ENCODE measurements around the gene PLAGL1.

Gene PLAGL1

DNA sequence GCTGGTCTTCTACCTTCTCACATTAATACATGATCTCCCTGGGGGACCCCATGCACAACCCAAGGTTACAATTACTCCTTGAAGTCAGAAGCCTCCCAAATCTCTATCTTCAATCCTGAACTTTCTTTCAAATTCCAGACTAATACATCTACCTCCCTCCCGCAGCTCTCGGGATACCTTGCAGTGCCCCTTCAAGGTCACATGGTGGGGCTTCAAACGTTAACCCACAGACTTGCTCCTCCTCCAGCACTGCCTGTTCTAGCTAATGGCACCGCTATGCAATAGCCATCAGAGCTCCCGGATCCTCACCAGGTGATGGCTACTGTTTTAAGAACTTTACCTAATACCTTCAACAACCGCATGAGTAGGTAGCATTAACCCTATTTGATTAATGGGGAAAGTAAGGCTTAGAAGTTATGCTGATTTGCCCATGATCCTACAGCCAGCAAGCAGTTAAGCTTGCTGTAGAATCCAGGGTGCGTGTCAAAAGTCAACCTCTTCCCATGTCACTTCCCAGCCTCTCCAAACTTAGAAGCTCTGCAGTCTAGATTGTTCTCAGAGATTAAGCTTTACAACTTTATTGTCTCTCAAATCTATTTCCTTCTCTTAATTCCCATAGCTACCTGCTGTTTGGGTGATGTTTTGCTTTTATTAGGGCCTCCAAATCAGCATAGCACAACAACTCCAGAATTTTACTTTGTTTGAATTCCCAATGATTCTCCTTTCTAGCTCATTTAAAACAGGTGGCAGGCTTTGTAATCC, 44.7 kb downstream of the PLAGL1 start:
- DNase-seq = no peak

GRCh38 chr6:143961886-143962878, 45.9 kb downstream of the PLAGL1 start:
- DNase-seq = peak; percentile 10

- no peak for DNase-seq
Observed at GRCh38 chr6:143961066-143961465, 47.0 kb downstream of the PLAGL1 start.

DNA sequence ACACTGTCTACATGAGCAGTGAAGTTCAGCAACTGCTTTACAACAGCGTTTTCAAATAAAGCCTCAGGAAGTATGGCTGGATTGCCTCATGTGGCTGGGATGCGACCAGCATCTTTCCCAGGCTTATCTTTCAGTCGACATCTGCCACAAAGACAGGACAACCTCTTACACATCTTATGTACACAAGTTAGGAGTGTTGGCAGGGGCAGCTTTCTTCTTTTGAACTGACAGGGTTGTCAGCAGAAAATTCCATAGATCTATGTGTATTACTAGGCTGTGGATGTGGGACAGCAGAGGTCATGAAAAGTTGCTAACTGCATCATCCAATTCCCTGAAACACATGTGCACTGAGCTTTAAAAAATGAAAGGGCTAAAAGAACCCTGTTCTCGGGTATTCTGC, 48.1 kb downstream of the PLAGL1 start:
- no peak for DNase-seq

DNA sequence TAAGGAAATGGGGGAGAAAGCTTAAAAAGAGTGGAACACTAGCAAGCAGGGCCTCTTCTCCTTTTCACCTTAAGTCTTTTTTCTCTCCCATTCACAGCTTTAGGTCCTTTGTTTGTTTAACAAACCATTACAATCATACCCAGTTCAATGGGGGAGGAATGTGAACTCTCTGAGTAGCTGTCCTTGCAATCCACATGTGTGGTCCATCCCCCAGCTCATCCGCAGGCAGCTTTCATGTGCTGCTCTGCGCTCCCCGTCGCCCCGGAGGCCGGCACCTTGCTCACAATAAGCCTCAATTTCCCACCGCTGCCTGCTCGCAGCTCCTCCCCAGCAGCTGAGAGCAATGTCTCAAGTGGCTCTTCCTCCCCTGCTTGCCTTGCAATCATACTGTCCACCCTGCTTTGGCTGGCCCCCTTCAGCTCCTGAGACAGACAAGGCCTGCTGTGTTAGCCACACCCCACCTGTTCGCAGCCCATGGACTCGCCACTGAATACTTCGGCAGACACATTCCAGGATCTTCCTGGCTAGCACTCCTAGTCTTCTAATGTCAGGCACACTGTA, 49.1 kb downstream of the PLAGL1 start:
- no peak for DNase-seq

- DNase-seq = no peak
Observed at GRCh38 chr6:143957679-143958274, 50.3 kb downstream of the PLAGL1 start.

GRCh38 chr6:143955971-143956370, 52.1 kb downstream of the PLAGL1 start:
- DNase-seq = no peak

DNA sequence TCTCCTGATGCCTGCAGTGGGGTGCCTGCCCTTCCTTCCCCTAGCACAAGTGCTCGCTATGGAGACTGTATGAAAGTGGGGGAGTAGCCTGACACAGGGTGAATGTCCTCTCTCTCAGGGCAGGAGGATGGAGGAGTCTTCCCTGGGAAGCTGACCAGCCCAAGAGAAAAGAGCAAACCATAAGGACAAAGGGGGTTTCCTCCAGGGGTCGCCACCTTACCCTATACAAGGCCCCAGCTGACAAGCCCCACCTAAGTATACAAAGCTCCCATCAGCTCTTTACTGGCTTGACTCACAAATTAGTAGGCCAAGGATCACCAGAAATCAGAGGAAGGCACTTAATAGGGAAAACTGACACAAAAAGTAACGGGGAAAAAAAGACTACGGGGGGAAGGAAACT, 54.1 kb downstream of the PLAGL1 start:
- DNase-seq = no peak

- DNase-seq = no peak
Observed at GRCh38 chr6:143952947-143953701, 54.9 kb downstream of the PLAGL1 start.

DNA sequence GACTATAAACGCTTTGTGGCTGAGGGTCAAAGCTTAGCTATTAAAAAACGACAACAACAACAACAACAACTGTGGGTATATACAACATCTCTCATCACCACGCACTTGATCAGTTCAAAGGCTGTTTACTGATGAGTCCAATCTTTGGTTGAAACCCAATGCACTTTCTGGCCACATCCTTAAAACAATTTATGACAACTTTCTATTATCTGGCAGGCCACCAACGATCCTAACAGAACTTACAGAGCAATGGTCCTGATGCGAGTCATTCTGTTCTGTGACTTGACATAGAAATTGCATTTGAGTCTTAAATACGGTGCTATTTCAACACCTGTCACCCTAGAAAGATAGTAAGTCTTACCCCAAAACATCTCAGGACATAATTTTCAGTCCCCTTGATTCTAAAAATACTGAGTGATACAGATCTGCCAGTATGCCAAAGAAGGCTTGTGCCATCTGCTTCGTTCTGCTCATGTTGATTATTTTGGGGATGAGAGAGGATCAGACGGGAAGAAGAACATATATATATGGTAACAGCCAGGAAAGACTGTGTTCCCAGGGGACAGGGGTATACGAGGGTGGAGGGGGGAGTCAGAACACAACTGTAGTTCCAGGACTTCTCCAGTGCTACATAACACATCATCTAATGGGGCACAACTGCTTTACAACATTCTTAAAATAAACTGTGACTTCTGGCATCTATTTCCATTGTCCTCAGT, 55.8 kb downstream of the PLAGL1 start:
- no peak for DNase-seq

DNA sequence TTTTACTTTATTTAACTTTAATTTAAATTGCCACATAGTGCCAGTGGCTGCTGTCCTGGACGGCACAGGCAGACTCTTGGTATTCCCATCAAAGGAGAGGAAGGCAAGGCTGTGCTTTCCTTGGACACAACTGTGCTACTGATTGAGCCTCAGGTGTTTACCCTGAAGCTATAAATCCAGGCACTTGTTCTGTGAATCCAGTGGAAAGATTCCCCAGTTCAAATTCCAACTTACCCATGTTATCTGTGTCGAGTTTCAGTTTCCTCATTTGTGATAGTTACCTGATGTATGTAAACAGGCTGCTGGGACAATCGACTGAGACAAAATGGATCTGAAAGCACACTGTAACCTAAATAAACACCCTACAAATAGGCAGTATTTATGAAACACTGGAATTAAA, 57.2 kb downstream of the PLAGL1 start:
- no peak for DNase-seq

- no peak for DNase-seq
Observed at GRCh38 chr6:143949962-143950361, 58.1 kb downstream of the PLAGL1 start.

DNA sequence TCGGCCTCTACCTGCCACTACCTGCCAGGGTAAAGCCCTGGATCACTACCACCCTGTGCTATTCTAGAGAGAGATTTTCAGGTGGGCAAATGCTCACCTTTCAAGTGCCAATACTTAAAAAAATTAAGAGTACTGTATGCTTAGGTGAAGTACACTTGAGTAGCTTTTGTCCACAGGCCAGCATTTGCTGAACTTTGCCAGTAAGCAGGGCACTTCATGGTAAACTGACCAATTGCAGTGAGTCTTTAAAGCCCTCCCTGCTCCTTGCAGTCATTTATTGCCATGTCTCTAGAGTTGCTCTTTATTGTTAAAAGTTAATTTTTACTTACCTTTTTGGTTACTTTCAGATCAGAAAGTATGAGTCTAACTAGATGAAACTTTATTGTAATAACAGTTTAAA, 58.5 kb downstream of the PLAGL1 start:
- DNase-seq = no peak

GRCh38 chr6:143948208-143948607, 59.9 kb downstream of the PLAGL1 start:
- DNase-seq = no peak

DNA sequence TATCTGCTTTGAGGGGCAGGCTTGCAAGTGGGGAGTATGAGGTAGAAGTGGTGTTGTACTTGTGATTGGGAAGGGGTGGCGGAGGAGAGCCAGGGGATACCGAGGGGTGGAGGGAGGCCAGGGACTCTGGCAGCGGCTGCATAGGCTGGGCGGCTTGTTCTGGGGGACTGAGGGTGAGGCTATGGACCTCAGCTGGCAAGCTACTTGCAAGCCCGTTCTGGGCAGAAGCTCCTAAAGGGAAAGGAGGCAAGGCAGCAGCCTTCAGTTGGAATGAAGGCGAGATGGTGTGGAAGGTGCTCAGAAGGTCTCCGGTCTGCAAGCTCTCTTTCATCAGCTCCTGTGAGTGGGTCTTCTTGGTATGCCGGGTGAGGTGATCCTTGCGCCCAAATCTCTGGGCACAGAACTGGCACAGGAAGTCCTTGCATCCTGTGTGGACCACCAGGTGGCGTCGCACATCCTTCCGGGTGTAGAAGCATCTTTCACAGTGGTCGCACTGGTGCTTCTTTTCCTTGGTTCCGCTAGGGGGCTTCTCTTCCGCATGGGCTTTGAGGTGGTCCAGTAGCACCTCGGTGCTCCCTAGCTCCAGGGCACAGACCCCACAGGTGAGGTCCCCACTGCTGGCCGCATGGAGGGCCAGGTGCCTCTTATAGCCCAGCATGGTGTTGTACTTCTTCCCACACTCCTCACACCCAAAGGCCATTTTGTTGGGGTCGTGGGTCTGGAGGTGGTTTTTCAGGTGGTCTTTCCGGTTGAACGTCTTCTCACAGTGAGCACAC, 66.0 kb downstream of the PLAGL1 start:
- no peak for DNase-seq

GRCh38 chr6:143940011-143940597, 68.0 kb downstream of the PLAGL1 start:
- DNase-seq = peak; percentile 6

- no peak for DNase-seq
Observed at GRCh38 chr6:143939364-143939763, 68.7 kb downstream of the PLAGL1 start.

- DNase-seq = no peak
Observed at GRCh38 chr6:143937668-143937970, 70.4 kb downstream of the PLAGL1 start.

DNA sequence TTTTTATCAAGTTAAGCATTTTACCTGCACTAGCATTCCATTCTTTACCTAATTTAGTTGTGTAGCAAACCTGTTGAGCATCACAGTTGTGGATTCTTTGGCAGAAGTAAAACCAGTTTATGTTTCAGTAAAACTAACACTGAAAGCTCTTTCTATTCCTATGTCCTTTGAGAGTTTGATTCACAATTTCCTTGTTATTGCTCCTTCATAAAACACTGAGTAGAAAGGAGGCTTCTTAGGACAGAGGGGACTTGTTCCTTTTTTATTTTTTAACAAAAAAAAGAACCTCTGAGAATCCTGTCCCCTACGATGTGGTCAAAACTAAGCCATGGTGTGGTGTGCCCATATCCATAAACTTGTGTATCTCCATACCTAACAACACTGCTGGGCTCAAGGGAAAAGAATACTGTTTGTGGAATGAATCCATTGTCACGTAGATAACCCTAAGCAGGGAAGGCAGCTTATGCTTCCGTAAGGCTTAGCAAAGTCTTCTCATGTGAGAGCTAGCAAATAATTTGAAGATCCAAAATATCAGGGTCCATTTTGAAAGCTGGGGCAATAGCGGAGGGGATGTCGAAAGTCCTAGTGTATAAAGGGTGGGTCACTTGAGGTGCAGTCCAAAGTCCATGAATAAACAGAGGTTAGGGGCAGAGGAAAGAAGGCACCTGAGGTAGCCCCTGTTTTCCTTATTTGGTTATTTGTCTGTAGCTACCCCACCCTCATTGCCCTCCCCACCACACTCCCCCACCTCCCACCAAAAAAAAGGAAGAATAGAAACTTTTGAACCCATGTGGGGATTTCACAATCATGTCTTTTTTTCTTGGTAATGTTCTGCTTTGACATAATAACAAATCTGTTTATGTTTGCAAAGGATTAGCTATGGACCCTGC, 71.0 kb downstream of the PLAGL1 start:
- DNase-seq = no peak

DNA sequence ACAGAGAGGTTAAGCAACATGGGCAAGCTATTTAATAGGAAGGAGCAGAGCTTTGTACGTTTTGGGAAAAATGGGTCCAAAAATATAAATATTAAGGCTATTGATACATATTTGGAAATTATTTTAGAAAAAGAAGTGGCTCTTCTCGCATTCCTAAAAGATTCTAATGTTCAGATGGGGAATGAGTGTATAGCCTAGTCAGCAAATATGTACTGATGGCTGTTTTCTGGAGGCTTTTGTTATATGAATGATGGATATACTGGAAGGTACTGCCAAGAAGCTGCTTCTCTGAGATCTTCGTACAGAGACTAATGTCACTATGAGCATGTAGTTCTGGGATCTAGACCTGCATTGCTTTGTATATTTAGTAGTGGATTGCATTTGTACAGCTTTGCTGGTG, 71.7 kb downstream of the PLAGL1 start:
- no peak for DNase-seq

Data from midbrain (tissue), 1 donor.